IPS-20b (cell line): ENCODE results near the gene NUP93.
"Not testable (repeated sequence)": the region's sequence is repeated elsewhere in the genome, so short reads cannot be mapped to it uniquely, and the experiment has no call there.

Experiments used
- H3K27ac ChIP-seq: one replicate; pipeline ENCODE4 v1.5.1; 2013; ENCODE audit warnings: low read length
- H3K27me3 ChIP-seq: 2 replicates; pipeline ENCODE4 v1.6.1; 2013; ENCODE audit warnings: mild to moderate bottlenecking, low read length, inconsistent platforms; ENCODE audit not compliant: insufficient read depth
- H3K36me3 ChIP-seq: 2 replicates; pipeline ENCODE4 v1.6.1; 2013; ENCODE audit warnings: low read depth, mild to moderate bottlenecking, inconsistent platforms, low read length, moderate library complexity; ENCODE audit not compliant: insufficient read depth
- H3K4me1 ChIP-seq: 2 replicates; pipeline ENCODE4 v1.6.1; 2013; ENCODE audit warnings: mild to moderate bottlenecking, control low read depth, inconsistent platforms, low read length, moderate library complexity; ENCODE audit not compliant: insufficient read depth
- H3K4me3 ChIP-seq: 2 replicates; pipeline ENCODE4 v1.5.1; 2013; ENCODE audit warnings: mild to moderate bottlenecking, low read length, inconsistent platforms
- H3K9ac ChIP-seq: 2 replicates; pipeline ENCODE4 v1.6.1; 2013; ENCODE audit warnings: low read depth, mild to moderate bottlenecking, inconsistent platforms, low read length, moderate library complexity
- H3K9me3 ChIP-seq: 2 replicates; pipeline ENCODE4 v1.6.1; 2013; ENCODE audit warnings: mild to moderate bottlenecking, low read depth, low read length, inconsistent platforms; ENCODE audit not compliant: insufficient read depth

Gene NUP93

GRCh38 chr16:56728980-56729734, 772 bp upstream of the NUP93 start:
- Histone ChIP-seq H3K4me3 (peak overlapping the region; percentile 97), H3K36me3 (no peaks in the 10 kb centered on the region), H3K27me3 (no peaks in the 10 kb centered on the region), H3K27ac (no peak overlapping the region), H3K9me3 (no peaks in the 10 kb centered on the region), H3K4me1 (peaks cover 4% of the 10 kb centered on the region; the same call in 1 of the 2 replicates), H3K9ac (peak overlapping the region; percentile 82)

GRCh38 chr16:56732366-56732765, 2.4 kb downstream of the NUP93 start:
- Histone ChIP-seq H3K27me3 (no peaks in the 10 kb centered on the region), H3K36me3 (no peaks in the 10 kb centered on the region), H3K9me3 (no peaks in the 10 kb centered on the region), H3K4me1 (peaks cover 4% of the 10 kb centered on the region; the same call in 1 of the 2 replicates), H3K9ac (no peak overlapping the region), H3K4me3 (no peak overlapping the region), H3K27ac (no peak overlapping the region)

- H3K27me3 ChIP-seq = no peaks in the 10 kb centered on the region
- no peak overlapping the region for H3K9ac ChIP-seq
- no peak overlapping the region for H3K4me3 ChIP-seq
- H3K9me3 ChIP-seq = no peaks in the 10 kb centered on the region
- H3K27ac ChIP-seq = no peak overlapping the region
- no peaks in the 10 kb centered on the region for H3K36me3 ChIP-seq
- H3K4me1 ChIP-seq = peaks cover 4% of the 10 kb centered on the region; the same call in 1 of the 2 replicates
Observed at GRCh38 chr16:56732832-56733231, 2.9 kb downstream of the NUP93 start.

GRCh38 chr16:56734429-56734828, 4.5 kb downstream of the NUP93 start:
- Histone ChIP-seq H3K9me3 (no peaks in the 10 kb centered on the region), H3K36me3 (peaks cover 9% of the 10 kb centered on the region; the same call in 1 of the 2 replicates), H3K4me3 (no peak overlapping the region), H3K27ac (no peak overlapping the region), H3K4me1 (peaks cover 4% of the 10 kb centered on the region; the same call in 1 of the 2 replicates), H3K9ac (no peak overlapping the region), H3K27me3 (no peaks in the 10 kb centered on the region)

GRCh38 chr16:56736476-56736875, 6.5 kb downstream of the NUP93 start:
- no peak overlapping the region for H3K9ac ChIP-seq
- no peaks in the 10 kb centered on the region for H3K27me3 ChIP-seq
- no peaks in the 10 kb centered on the region for H3K9me3 ChIP-seq
- no peaks in the 10 kb centered on the region for H3K4me1 ChIP-seq
- H3K4me3 ChIP-seq = no peak overlapping the region
- peaks cover 9% of the 10 kb centered on the region; the same call in 1 of the 2 replicates for H3K36me3 ChIP-seq
- no peak overlapping the region for H3K27ac ChIP-seq

GRCh38 chr16:56737539-56737938, 7.6 kb downstream of the NUP93 start:
- Histone ChIP-seq H3K27me3 (no peaks in the 10 kb centered on the region), H3K4me3 (no peak overlapping the region), H3K9me3 (no peaks in the 10 kb centered on the region), H3K27ac (no peak overlapping the region), H3K36me3 (peaks cover 9% of the 10 kb centered on the region; the same call in 1 of the 2 replicates), H3K4me1 (no peaks in the 10 kb centered on the region), H3K9ac (no peak overlapping the region)

GRCh38 chr16:56738221-56738620, 8.3 kb downstream of the NUP93 start:
- Histone ChIP-seq H3K27me3 (no peaks in the 10 kb centered on the region), H3K4me3 (no peak overlapping the region), H3K9me3 (no peaks in the 10 kb centered on the region), H3K36me3 (peaks cover 9% of the 10 kb centered on the region; the same call in 1 of the 2 replicates), H3K4me1 (0 out of 2 replicates have a peak, but pooled peaks cover 4% of the 10 kb centered on the region), H3K27ac (no peak overlapping the region), H3K9ac (no peak overlapping the region)

GRCh38 chr16:56739378-56739777, 9.4 kb downstream of the NUP93 start:
- peaks cover 12% of the 10 kb centered on the region; the same call in 1 of the 2 replicates for H3K4me1 ChIP-seq
- H3K4me3 ChIP-seq, H3K9me3 ChIP-seq, H3K27me3 ChIP-seq, H3K36me3 ChIP-seq, H3K27ac ChIP-seq, H3K9ac ChIP-seq: not testable (repeated sequence)

- peaks cover 23% of the 10 kb centered on the region for H3K4me1 ChIP-seq
- no peak overlapping the region for H3K9ac ChIP-seq
- H3K27me3 ChIP-seq = no peaks in the 10 kb centered on the region
- H3K9me3 ChIP-seq = no peaks in the 10 kb centered on the region
- H3K27ac ChIP-seq = no peak overlapping the region
- no peak overlapping the region for H3K4me3 ChIP-seq
- peaks cover 9% of the 10 kb centered on the region; the same call in 1 of the 2 replicates for H3K36me3 ChIP-seq
Observed at GRCh38 chr16:56741399-56741798, 11.5 kb downstream of the NUP93 start.

- Histone ChIP-seq H3K27ac (no peak overlapping the region), H3K36me3 (peaks cover 9% of the 10 kb centered on the region; the same call in 1 of the 2 replicates), H3K4me3 (no peak overlapping the region), H3K27me3 (no peaks in the 10 kb centered on the region), H3K4me1 (peaks cover 24% of the 10 kb centered on the region), H3K9ac (no peak overlapping the region), H3K9me3 (no peaks in the 10 kb centered on the region)
Observed at GRCh38 chr16:56742030-56742984, 12.4 kb downstream of the NUP93 start.

GRCh38 chr16:56743840-56744239, 13.9 kb downstream of the NUP93 start:
- H3K9me3 ChIP-seq = no peaks in the 10 kb centered on the region
- no peak overlapping the region for H3K4me3 ChIP-seq
- peaks cover 6% of the 10 kb centered on the region; the same call in 1 of the 2 replicates for H3K36me3 ChIP-seq
- no peaks in the 10 kb centered on the region for H3K27me3 ChIP-seq
- no peak overlapping the region for H3K9ac ChIP-seq
- H3K27ac ChIP-seq = no peak overlapping the region
- peaks cover 32% of the 10 kb centered on the region for H3K4me1 ChIP-seq
